Uterus (tissue), 2 donors: ENCODE data around the gene COLEC11.
"Not testable (repeated sequence)": the region's sequence is repeated elsewhere in the genome, so short reads cannot be mapped to it uniquely, and the experiment has no call there.

Source experiments
- POLR2A ChIP-seq, 2 donors: fragments of 450-650 bp; IDR thresholded peaks; one replicate each; pipeline ENCODE4 v1.6.1; 2016; ENCODE audit warnings: antibody characterized with exemption in 2 of 2, mild to moderate bottlenecking in 1 of 2, moderate library complexity in 1 of 2
- TF ChIP-seq, protein P1 (sequence below), 4 experiments: fragments of 200-600 bp in 2 of 4; fragments of 450-650 bp in 2 of 4; sonication (generic) in 2 of 4; IDR thresholded peaks; one replicate each; pipeline ENCODE4 v1.5.1; 2016 to 2019; ENCODE audit warnings: antibody characterized with exemption in 4 of 4, mild to moderate bottlenecking in 2 of 4, moderate library complexity in 1 of 4

DNA sequence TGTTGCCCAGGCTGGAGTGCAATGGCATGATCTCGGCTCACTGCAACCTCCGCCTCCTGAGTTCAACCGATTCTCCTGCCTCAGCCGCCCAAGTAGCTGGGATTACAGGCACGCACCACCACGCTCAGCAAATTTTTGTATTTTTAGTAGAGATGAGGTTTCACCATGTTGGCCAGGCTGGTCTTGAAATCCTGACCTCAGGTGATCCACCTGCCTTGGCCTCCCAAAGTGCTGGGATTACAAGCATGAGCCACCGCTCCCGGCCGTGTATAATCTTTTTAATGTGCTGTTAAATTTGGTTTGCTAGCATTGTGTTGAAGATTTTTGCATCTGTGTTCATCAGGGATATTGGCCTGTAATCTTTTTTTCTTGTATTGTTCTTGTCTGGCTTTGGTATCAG lies 24.7 kb downstream of the COLEC11 start:
- TF ChIP-seq POLR2A (IDR thresholded peaks at IDR 0.05): not testable (repeated sequence)
- TF ChIP-seq, protein P1, sequence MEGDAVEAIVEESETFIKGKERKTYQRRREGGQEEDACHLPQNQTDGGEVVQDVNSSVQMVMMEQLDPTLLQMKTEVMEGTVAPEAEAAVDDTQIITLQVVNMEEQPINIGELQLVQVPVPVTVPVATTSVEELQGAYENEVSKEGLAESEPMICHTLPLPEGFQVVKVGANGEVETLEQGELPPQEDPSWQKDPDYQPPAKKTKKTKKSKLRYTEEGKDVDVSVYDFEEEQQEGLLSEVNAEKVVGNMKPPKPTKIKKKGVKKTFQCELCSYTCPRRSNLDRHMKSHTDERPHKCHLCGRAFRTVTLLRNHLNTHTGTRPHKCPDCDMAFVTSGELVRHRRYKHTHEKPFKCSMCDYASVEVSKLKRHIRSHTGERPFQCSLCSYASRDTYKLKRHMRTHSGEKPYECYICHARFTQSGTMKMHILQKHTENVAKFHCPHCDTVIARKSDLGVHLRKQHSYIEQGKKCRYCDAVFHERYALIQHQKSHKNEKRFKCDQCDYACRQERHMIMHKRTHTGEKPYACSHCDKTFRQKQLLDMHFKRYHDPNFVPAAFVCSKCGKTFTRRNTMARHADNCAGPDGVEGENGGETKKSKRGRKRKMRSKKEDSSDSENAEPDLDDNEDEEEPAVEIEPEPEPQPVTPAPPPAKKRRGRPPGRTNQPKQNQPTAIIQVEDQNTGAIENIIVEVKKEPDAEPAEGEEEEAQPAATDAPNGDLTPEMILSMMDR (IDR thresholded peaks at IDR 0.05): not testable (repeated sequence)
